ENCODE data around the gene CHRNE.
A peak's percentile ranks its signal among the peaks of the same experiment; 100 is the strongest.

Gene CHRNE

DNA sequence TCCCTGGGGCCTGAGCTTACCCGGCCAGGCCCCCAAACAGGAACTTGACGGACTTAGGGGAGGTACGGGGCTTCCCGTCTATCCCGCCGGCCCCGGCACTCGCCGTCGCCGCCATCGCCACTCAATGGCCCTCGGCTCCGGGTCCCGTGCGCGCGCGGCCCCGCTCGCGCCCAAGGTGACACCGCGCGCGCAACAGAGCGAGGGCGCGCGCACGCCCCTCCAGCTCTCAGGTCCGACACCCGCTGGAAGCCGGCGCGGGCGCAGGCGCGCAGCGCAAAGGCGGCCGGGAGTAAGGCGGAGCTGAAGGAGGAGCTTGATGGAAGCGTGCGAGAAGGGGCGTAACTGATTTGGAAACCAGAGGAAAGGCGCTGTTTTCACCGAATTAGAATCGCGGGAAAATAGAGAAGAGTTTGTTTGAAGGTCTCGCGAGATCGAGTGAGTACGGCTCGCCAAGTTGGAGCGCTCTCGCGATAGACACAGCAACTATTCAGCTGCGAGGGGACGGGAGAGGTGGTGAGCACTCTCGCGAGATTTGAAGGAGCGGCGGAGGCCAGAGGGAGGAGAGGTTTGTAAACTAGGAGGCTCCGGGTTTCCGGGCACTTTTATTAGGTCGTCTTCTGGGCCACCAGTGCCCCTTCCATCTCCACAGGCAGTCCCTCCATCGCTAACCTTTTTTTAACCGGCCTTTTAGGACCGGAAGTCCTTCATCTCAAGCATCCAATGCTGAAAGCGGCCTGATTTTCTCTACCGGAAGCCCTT, 37.1 kb upstream of the CHRNE start, which contains the start of the genes RNF167 and SLC25A11:
Gene RNF167, plus strand, starts transcription at position 473 of the 759 bp plus-strand sequence. CDS start 642 bp downstream, outside the sequence.
Gene SLC25A11, minus strand, starts transcription at position 251 of the 759 bp plus-strand sequence. Its CDS starts 136 bp downstream, at position 115.
- Histone ChIP-seq H4K8ac (ENCODE audit: low read depth, low read length) (no peak within 1 kb of the TSS), H3K36me3 (replicated peaks in 1 of 2; ENCODE audit: control insufficient read depth in 2 of 2, insufficient read depth in 2 of 2, low read length in 2 of 2) (peaks cover 44 to 68% of the 10 kb centered on the region in 2 donors), H3K4me3 (ENCODE audit: low read length in 2 of 2) (peak within 1 kb of the TSS; percentile 93 to 95), H3K14ac (ENCODE audit: low read length) (peak within 1 kb of the TSS; percentile 42), H3K9ac (ENCODE audit: low read depth, low read length, poor library complexity) (peak within 1 kb of the TSS; percentile 95), H2BK15ac (ENCODE audit: low read length) (peak within 1 kb of the TSS; percentile 89), H2BK5ac (ENCODE audit: low read length) (peak within 1 kb of the TSS; percentile 8), H2BK120ac (ENCODE audit: low read depth, low read length) (peak within 1 kb of the TSS; percentile 65), H3K23ac (ENCODE audit: low read depth, low read length, poor library complexity) (peak within 1 kb of the TSS; percentile 87), H3K18ac (ENCODE audit: low read length) (peak within 1 kb of the TSS; percentile 95), H3K4me2 (ENCODE audit: insufficient read depth, low read length, poor library complexity, severe bottlenecking) (peak within 1 kb of the TSS; percentile 95), H4K91ac (ENCODE audit: low read depth, low read length, poor library complexity) (no peak within 1 kb of the TSS), H3K9me3 (replicated peaks in 1 of 2; ENCODE audit: control insufficient read depth in 2 of 2, insufficient read depth in 1 of 2, low read depth in 1 of 2, low read length in 2 of 2) (no peaks in the 10 kb centered on the region), H2BK12ac (ENCODE audit: low read length) (no peak within 1 kb of the TSS), H2AFZ (ENCODE audit: low read length) (peak within 1 kb of the TSS; percentile 90), H3K4ac (ENCODE audit: low read length) (peak within 1 kb of the TSS; percentile 53), H3K27me3 (ENCODE audit: control insufficient read depth in 3 of 3, insufficient read depth in 3 of 3, low read depth in 1 of 3, low read length in 3 of 3) (no peaks in the 10 kb centered on the region), H3K4me1 (ENCODE audit: control insufficient read depth in 2 of 2, insufficient read depth in 1 of 2, low read depth in 1 of 2, low read length in 2 of 2) (peaks cover 9 to 12% of the 10 kb centered on the region in 2 donors), H2AK5ac (ENCODE audit: low read depth, low read length) (peak within 1 kb of the TSS; percentile 88), H3K27ac (replicated peaks; ENCODE audit: low read length) (peak within 1 kb of the TSS; percentile 95), H3K79me1 (ENCODE audit: low read depth, low read length) (peaks cover 19% of the 10 kb centered on the region)
- no CpG with 5 or more reads among the region's 72 CpGs for WGBS, 2 donors (ENCODE audit: extremely low coverage in 2 of 2, insufficient read length in 2 of 2, insufficient replicate concordance in 1 of 2)
- DNase-seq (ENCODE audit: low spot score), result peak; percentile 99

DNA sequence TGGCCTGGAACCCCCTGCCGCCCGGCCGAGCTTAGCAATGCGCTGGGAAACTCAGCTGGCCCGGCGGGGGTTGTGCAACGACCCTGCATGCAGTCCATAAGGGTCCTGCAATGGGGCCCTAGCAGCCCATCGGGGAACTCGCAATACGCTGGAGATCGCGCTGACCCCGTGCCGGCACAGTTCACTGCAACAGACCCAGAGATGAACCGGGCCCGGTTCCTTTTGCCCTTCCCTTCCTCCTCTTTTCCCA, 36.6 kb upstream of the CHRNE start:
- no peaks in the 10 kb centered on the region for H3K27me3 ChIP-seq (ENCODE audit: control insufficient read depth in 3 of 3, insufficient read depth in 3 of 3, low read depth in 1 of 3, low read length in 3 of 3)
- no peak overlapping the region for H2BK12ac ChIP-seq (ENCODE audit: low read length)
- H3K4me1 ChIP-seq (ENCODE audit: control insufficient read depth in 2 of 2, insufficient read depth in 1 of 2, low read depth in 1 of 2, low read length in 2 of 2), result peaks cover 9 to 12% of the 10 kb centered on the region in 2 donors
- peak overlapping the region; percentile 87 for H3K23ac ChIP-seq (ENCODE audit: low read depth, low read length, poor library complexity)
- WGBS, 2 donors (ENCODE audit: extremely low coverage in 2 of 2, insufficient read length in 2 of 2, insufficient replicate concordance in 1 of 2), result no CpG with 5 or more reads among the region's 16 CpGs
- peak overlapping the region; percentile 42 for H3K14ac ChIP-seq (ENCODE audit: low read length)
- H3K4me2 ChIP-seq (ENCODE audit: insufficient read depth, low read length, poor library complexity, severe bottlenecking), result peak overlapping the region; percentile 95
- peaks cover 19% of the 10 kb centered on the region for H3K79me1 ChIP-seq (ENCODE audit: low read depth, low read length)
- H3K18ac ChIP-seq (ENCODE audit: low read length), result peak overlapping the region; percentile 95
- H2AK5ac ChIP-seq (ENCODE audit: low read depth, low read length), result peak overlapping the region; percentile 58
- H2BK5ac ChIP-seq (ENCODE audit: low read length), result peak overlapping the region; percentile 8
- H2BK120ac ChIP-seq (ENCODE audit: low read depth, low read length), result peak overlapping the region; percentile 65
- H2BK15ac ChIP-seq (ENCODE audit: low read length), result peak overlapping the region; percentile 89
- H3K4ac ChIP-seq (ENCODE audit: low read length), result peak overlapping the region; percentile 53
- no peak overlapping the region for H4K8ac ChIP-seq (ENCODE audit: low read depth, low read length)
- peak overlapping the region; percentile 94 for H3K9ac ChIP-seq (ENCODE audit: low read depth, low read length, poor library complexity)
- peak overlapping the region; percentile 90 for H2AFZ ChIP-seq (ENCODE audit: low read length)
- no peak overlapping the region for H4K91ac ChIP-seq (ENCODE audit: low read depth, low read length, poor library complexity)
- peaks cover 39 to 63% of the 10 kb centered on the region in 2 donors for H3K36me3 ChIP-seq (replicated peaks in 1 of 2; ENCODE audit: control insufficient read depth in 2 of 2, insufficient read depth in 2 of 2, low read length in 2 of 2)
- peak overlapping the region; percentile 93 to 95 for H3K4me3 ChIP-seq (ENCODE audit: low read length in 2 of 2)
- no peak for DNase-seq (ENCODE audit: low spot score)
- H3K9me3 ChIP-seq (replicated peaks in 1 of 2; ENCODE audit: control insufficient read depth in 2 of 2, insufficient read depth in 1 of 2, low read depth in 1 of 2, low read length in 2 of 2), result no peaks in the 10 kb centered on the region
- peak overlapping the region; percentile 95 for H3K27ac ChIP-seq (replicated peaks; ENCODE audit: low read length)

DNA sequence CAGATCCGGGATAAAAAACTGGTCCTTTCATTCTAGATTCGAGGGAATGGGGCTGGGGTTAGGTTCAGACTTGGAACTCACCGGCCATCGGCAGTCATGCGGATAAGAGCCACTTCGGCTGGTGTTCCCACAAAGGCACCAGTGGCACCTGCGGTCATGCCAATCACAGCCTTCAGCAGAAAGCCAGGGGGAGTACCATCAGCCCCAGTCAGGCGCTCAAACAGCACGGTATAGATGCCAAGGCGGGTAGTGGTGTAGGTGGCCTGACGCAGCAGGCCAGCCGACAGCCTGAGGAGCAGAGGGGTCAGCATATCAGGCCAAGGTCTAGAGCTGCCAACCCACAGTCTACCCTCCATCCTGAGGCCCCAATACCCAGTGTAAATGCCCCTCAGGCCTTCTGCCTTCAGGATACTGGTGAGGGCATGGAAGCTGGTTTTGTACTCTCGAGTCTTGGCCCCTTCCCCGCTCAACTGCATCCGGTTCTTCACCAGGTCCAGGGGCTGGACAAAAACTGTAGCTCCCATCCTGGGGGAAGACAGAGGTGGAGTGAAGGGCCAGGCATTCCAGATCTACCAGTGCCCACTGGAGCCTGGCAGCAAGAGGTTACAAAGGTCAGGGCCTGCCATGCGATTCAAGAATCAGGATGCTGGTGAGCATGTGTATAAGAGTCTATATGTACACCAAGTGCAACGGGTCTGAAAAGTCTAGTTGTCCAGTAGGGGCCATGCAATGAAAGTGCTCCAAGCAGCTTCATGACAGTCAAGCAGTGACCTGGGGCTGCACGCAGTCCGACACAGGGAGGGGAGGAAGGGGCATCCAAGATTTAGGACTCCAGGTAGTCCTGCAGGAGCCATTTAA, 36.0 kb upstream of the CHRNE start:
- no peak overlapping the region for H3K4ac ChIP-seq (ENCODE audit: low read length)
- H3K27me3 ChIP-seq (ENCODE audit: control insufficient read depth in 3 of 3, insufficient read depth in 3 of 3, low read depth in 1 of 3, low read length in 3 of 3), result no peaks in the 10 kb centered on the region
- peak overlapping the region; percentile 95 for H3K4me2 ChIP-seq (ENCODE audit: insufficient read depth, low read length, poor library complexity, severe bottlenecking)
- H4K91ac ChIP-seq (ENCODE audit: low read depth, low read length, poor library complexity), result no peak overlapping the region
- WGBS, 2 donors (ENCODE audit: extremely low coverage in 2 of 2, insufficient read length in 2 of 2, insufficient replicate concordance in 1 of 2), result no CpG with 5 or more reads among the region's 19 CpGs
- peak overlapping the region; percentile 87 for H3K23ac ChIP-seq (ENCODE audit: low read depth, low read length, poor library complexity)
- H3K4me3 ChIP-seq (ENCODE audit: low read length in 2 of 2), result peak overlapping the region; percentile 93 to 95
- no peak overlapping the region for H4K8ac ChIP-seq (ENCODE audit: low read depth, low read length)
- H2AFZ ChIP-seq (ENCODE audit: low read length), result peak overlapping the region; percentile 90
- H3K14ac ChIP-seq (ENCODE audit: low read length), result no peak overlapping the region
- peak overlapping the region; percentile 95 for H3K27ac ChIP-seq (replicated peaks; ENCODE audit: low read length)
- peak overlapping the region; percentile 94 for H3K9ac ChIP-seq (ENCODE audit: low read depth, low read length, poor library complexity)
- peaks cover 35 to 58% of the 10 kb centered on the region in 2 donors for H3K36me3 ChIP-seq (replicated peaks in 1 of 2; ENCODE audit: control insufficient read depth in 2 of 2, insufficient read depth in 2 of 2, low read length in 2 of 2)
- peaks cover 19% of the 10 kb centered on the region for H3K79me1 ChIP-seq (ENCODE audit: low read depth, low read length)
- H2AK5ac ChIP-seq (ENCODE audit: low read depth, low read length), result peak overlapping the region; percentile 58
- H3K9me3 ChIP-seq (replicated peaks in 1 of 2; ENCODE audit: control insufficient read depth in 2 of 2, insufficient read depth in 1 of 2, low read depth in 1 of 2, low read length in 2 of 2), result no peaks in the 10 kb centered on the region
- peaks cover 11 to 12% of the 10 kb centered on the region in 2 donors for H3K4me1 ChIP-seq (ENCODE audit: control insufficient read depth in 2 of 2, insufficient read depth in 1 of 2, low read depth in 1 of 2, low read length in 2 of 2)
- H2BK15ac ChIP-seq (ENCODE audit: low read length), result peak overlapping the region; percentile 89
- H2BK5ac ChIP-seq (ENCODE audit: low read length), result peak overlapping the region; percentile 8
- peak overlapping the region; percentile 95 for H3K18ac ChIP-seq (ENCODE audit: low read length)
- no peak overlapping the region for H2BK12ac ChIP-seq (ENCODE audit: low read length)
- peak overlapping the region; percentile 65 for H2BK120ac ChIP-seq (ENCODE audit: low read depth, low read length)
- DNase-seq (ENCODE audit: low spot score), result no peak

Measured in neuronal stem cell (in vitro differentiated cells).